SH-SY5Y (cell line): Measurements from ENCODE around the gene TPSAB1.

Experiments
- GATA2 ChIP-seq: IDR thresholded peaks from 2 replicates; pipeline ENCODE4 v1.6.1; 2011; ENCODE audit warnings: mild to moderate bottlenecking, low read depth, low read length
- GATA3 ChIP-seq: IDR thresholded peaks from 2 replicates; pipeline ENCODE4 v1.6.1; 2011; ENCODE audit warnings: low read depth, mild to moderate bottlenecking, low read length, moderate library complexity

Gene TPSAB1

DNA sequence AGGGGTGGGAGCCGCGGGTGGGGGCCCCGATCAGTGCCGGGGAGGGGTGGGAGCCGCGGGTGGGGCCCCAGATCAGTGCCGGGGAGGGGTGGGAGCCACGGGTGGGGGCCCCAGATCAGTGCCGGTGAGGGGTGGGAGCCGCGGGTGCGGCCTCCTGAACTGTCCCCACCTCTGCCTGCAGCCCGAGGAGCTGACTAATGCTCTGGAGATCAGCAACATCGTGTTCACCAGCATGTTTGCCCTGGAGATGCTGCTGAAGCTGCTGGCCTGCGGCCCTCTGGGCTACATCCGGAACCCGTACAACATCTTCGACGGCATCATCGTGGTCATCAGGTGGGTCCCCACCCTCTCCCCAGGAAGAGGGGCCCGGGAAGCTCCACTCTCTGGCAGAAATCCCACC lies 35.6 kb upstream of the TPSAB1 start:
- TF ChIP-seq GATA2: no peak
- TF ChIP-seq GATA3: no peak

- no peak for TF ChIP-seq GATA2
- TF ChIP-seq GATA3: no peak
Observed at GRCh38 chr16:1206326-1206725, 34.2 kb upstream of the TPSAB1 start.

DNA sequence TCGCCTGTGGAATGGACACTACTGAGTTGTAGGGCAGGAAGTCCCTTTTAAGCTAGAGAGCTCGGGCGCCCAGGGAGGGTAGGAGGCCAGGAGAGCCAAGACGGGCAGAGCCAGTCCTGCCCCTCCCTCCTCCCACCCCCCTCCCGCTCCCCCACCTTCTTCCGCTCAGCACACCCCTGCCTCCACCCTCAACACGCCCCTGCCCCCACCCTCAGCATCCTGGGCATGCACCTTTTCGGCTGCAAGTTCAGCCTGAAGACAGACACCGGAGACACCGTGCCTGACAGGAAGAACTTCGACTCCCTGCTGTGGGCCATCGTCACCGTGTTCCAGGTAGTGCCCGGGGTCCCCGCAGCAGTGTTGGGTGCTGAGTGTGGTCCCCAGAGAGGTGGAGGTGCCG lies 33.7 kb upstream of the TPSAB1 start:
- TF ChIP-seq GATA3 (no peak), GATA2 (no peak)

DNA sequence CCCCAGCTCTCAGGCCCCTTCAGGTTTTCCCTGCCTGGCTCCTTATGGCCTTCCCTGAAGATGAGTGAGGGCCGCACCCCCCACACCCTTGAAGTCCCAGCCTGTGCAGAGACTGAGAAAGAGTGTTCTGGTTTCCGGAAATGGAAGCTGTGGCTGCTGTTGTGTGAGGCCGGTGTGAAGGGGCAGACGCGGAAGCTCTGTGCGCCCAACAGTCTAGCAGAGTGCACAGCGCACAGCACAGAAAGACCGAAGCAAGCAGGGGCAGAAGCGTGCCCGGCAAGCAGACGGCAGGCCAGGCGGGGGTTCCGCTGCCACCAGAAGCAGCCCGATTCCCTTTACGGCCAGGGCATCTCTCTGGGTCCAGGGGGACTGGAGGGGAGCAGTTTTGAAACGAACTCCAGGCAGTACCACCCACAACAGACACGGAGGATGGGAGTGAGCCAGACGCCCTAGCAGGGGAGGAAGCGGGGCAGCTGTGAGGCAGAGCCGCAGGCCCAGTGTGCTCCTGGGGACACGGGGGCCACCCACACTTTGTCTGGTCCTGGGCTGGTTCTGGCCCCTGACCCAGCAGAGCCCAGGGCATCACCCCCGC lies 32.2 kb upstream of the TPSAB1 start:
- TF ChIP-seq GATA2 (no peak), GATA3 (no peak)

- TF ChIP-seq GATA3: no peak
- no peak for TF ChIP-seq GATA2
Observed at GRCh38 chr16:1209081-1209480, 31.4 kb upstream of the TPSAB1 start.

DNA sequence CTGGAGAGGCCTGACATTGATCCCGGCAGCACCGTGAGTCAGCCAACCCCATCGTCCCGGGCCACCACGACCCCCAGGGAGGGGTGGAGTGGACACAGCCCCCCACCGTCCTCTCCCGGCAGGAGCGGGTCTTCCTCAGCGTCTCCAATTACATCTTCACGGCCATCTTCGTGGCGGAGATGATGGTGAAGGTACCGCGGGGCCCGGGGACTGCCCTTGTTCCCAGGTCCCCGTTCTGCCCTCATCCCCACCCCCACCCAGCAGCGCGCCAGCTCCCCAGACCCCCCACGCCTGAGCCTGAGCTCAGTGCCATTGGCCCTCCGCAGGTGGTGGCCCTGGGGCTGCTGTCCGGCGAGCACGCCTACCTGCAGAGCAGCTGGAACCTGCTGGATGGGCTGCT lies 30.0 kb upstream of the TPSAB1 start:
- TF ChIP-seq GATA2: no peak
- TF ChIP-seq GATA3: no peak

GRCh38 chr16:1211451-1212268 lies 28.8 kb upstream of the TPSAB1 start:
- TF ChIP-seq GATA3 (no peak), GATA2 (no peak)

DNA sequence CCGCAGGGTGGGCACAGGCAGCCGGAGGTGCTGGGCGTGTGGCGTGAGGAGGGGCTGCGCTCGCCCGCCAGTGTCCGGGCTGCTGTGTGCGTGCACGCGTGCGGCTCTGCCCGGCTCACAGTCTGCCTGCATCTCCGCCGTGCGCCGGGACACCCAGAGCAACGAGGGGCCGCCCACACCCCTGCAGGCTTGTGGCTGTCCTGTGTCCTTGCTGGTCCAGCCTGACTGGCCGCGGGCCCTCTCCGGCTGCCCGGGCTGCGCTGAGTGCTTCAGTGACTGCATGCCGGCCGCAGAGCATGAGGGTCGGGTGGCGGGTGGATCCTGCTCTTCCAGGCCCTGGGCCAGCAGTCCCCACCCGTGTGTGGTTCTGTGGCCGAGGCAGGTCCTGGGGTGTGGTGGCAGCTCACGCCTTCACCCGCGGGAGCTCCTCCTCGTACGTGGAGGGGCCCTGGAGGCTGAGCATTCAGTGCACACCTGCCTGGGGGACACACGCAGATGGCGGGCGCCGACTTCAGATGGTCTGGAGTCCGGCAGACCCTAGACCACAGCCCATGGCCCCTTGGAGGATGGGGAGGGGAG lies 27.8 kb upstream of the TPSAB1 start:
- TF ChIP-seq GATA3 (no peak), GATA2 (no peak)

GRCh38 chr16:1213231-1213630 lies 27.3 kb upstream of the TPSAB1 start:
- no peak for TF ChIP-seq GATA2
- TF ChIP-seq GATA3: no peak

GRCh38 chr16:1213796-1214372 lies 26.6 kb upstream of the TPSAB1 start:
- TF ChIP-seq GATA3 (no peak), GATA2 (no peak)

- no peak for TF ChIP-seq GATA3
- TF ChIP-seq GATA2: no peak
Observed at GRCh38 chr16:1214719-1215118, 25.8 kb upstream of the TPSAB1 start.

- no peak for TF ChIP-seq GATA3
- no peak for TF ChIP-seq GATA2
Observed at GRCh38 chr16:1215574-1216295, 24.8 kb upstream of the TPSAB1 start.

DNA sequence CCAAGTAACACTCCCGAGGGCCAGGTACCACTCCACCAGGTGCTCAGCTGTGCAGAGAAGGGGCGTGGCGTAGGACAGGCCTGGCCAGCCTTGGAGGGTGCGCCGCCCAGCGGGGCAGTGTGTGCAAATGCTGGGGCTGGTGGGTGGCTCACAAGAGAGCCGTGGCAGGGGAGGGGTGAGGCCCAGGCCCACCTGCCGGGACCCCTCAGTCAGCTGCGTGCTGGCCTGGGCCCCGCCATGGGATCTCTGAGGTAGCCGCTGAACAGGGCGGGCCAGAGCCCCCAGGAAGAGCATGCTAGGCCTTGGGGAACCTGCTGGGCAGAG lies 24.2 kb upstream of the TPSAB1 start:
- no peak for TF ChIP-seq GATA3
- no peak for TF ChIP-seq GATA2
